Measurements from ENCODE around the gene RPP25. TPM values are rescaled to one million over a fixed set of nuclear protein-coding genes. Genes with fewer than 3 reads are reported as not detected.
"Not testable (repeated sequence)": the region's sequence is repeated elsewhere in the genome, so short reads cannot be mapped to it uniquely, and the experiment has no call there.

The RPP25 gene
- total and polyA plus RNA-seq, 2 donors (not counting 1 experiment from before 2014, with no cell fraction given): 0.50 to 1.00 TPM

DNA sequence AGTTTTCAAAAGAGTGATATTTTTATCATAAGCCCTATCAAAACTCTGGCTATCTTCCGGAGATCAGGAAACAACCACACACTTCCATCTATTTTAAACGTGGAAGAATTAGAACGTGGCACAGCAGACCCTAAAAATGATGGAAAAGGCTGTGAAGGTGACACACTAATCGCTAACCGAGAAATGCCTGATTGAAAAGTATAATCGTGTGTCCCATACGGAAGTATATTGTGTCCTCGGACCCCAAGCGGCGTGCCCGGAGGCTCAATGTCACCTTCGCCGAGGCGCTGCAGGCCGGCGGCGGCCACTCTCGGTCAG, 19.3 kb downstream of the RPP25 start:
- no peak for DNase-seq (ENCODE audit: low read depth in 2 of 2)
- H3K4me1 ChIP-seq (ENCODE audit: control insufficient read depth, extremely low read depth, insufficient read depth, low read length): no peaks in the 10 kb centered on the region
- H3K27ac ChIP-seq (ENCODE audit: insufficient read depth, low read length): peak overlapping the region; percentile 92
- no peaks in the 10 kb centered on the region for H4K20me1 ChIP-seq (ENCODE audit: control insufficient read depth, extremely low read depth, insufficient read depth, low read length)
- peak overlapping the region; percentile 96 for H3K9ac ChIP-seq (ENCODE audit: insufficient read depth, low read length)
- H3K36me3 ChIP-seq (ENCODE audit: control insufficient read depth, insufficient read depth, low read length): no peaks in the 10 kb centered on the region
- H3K27me3 ChIP-seq (ENCODE audit: control insufficient read depth, insufficient read depth, low read length): no peaks in the 10 kb centered on the region
- H3K4me3 ChIP-seq (replicated peaks in 1 of 4; ENCODE audit: control extremely low read depth in 1 of 4, insufficient read depth in 1 of 4, low read depth in 3 of 4, low read length in 4 of 4): peak overlapping the region; percentile 88 to 99 (median 92)
- H3K79me2 ChIP-seq (ENCODE audit: control insufficient read depth, insufficient read depth, low read length): peaks cover 38% of the 10 kb centered on the region
- peak overlapping the region; percentile 85 for H3K4me2 ChIP-seq (ENCODE audit: extremely low read depth, insufficient read depth, low read length)
- TF ChIP-seq EZH2 (IDR thresholded peaks at IDR 0.05; ENCODE audit: low read length, missing control alignments) (no peak), CTCF (conservative IDR thresholded peaks at IDR 0.05 in 1 of 2, IDR thresholded peaks at IDR 0.05 in 1 of 2; ENCODE audit: low read depth in 1 of 2, low read length in 2 of 2) (no peak)
- H2AFZ ChIP-seq (ENCODE audit: low read length): peak overlapping the region; percentile 83
- no peaks in the 10 kb centered on the region for H3K9me3 ChIP-seq (ENCODE audit: control insufficient read depth, insufficient read depth, low read depth, low read length)

GRCh38 chr15:74935193-74935592, 21.4 kb downstream of the RPP25 start:
- not testable (repeated sequence) for H3K9ac ChIP-seq (ENCODE audit: insufficient read depth, low read length); H3K27me3 ChIP-seq (ENCODE audit: control insufficient read depth, insufficient read depth, low read length); H4K20me1 ChIP-seq (ENCODE audit: control insufficient read depth, extremely low read depth, insufficient read depth, low read length); H2AFZ ChIP-seq (ENCODE audit: low read length); H3K27ac ChIP-seq (ENCODE audit: insufficient read depth, low read length); H3K4me3 ChIP-seq (replicated peaks in 1 of 4; ENCODE audit: control extremely low read depth in 1 of 4, insufficient read depth in 1 of 4, low read depth in 3 of 4, low read length in 4 of 4); H3K36me3 ChIP-seq (ENCODE audit: control insufficient read depth, insufficient read depth, low read length); H3K4me2 ChIP-seq (ENCODE audit: extremely low read depth, insufficient read depth, low read length); DNase-seq (ENCODE audit: low read depth in 2 of 2); H3K4me1 ChIP-seq (ENCODE audit: control insufficient read depth, extremely low read depth, insufficient read depth, low read length); H3K9me3 ChIP-seq (ENCODE audit: control insufficient read depth, insufficient read depth, low read depth, low read length)
- peaks cover 44% of the 10 kb centered on the region for H3K79me2 ChIP-seq (ENCODE audit: control insufficient read depth, insufficient read depth, low read length)

GRCh38 chr15:74933573-74933972, 23.0 kb downstream of the RPP25 start:
- Histone ChIP-seq H2AFZ (ENCODE audit: low read length) (no peak overlapping the region), H3K36me3 (ENCODE audit: control insufficient read depth, insufficient read depth, low read length) (peaks cover 7% of the 10 kb centered on the region), H3K4me3 (replicated peaks in 1 of 4; ENCODE audit: control extremely low read depth in 1 of 4, insufficient read depth in 1 of 4, low read depth in 3 of 4, low read length in 4 of 4) (no peak overlapping the region), H3K79me2 (ENCODE audit: control insufficient read depth, insufficient read depth, low read length) (peaks cover 47% of the 10 kb centered on the region), H3K4me1 (ENCODE audit: control insufficient read depth, extremely low read depth, insufficient read depth, low read length) (no peaks in the 10 kb centered on the region), H3K27me3 (ENCODE audit: control insufficient read depth, insufficient read depth, low read length) (no peaks in the 10 kb centered on the region), H3K9me3 (ENCODE audit: control insufficient read depth, insufficient read depth, low read depth, low read length) (no peaks in the 10 kb centered on the region), H3K9ac (ENCODE audit: insufficient read depth, low read length) (no peak overlapping the region), H3K27ac (ENCODE audit: insufficient read depth, low read length) (no peak overlapping the region), H4K20me1 (ENCODE audit: control insufficient read depth, extremely low read depth, insufficient read depth, low read length) (no peaks in the 10 kb centered on the region), H3K4me2 (ENCODE audit: extremely low read depth, insufficient read depth, low read length) (no peak overlapping the region)
- TF ChIP-seq CTCF (conservative IDR thresholded peaks at IDR 0.05 in 1 of 2, IDR thresholded peaks at IDR 0.05 in 1 of 2; ENCODE audit: low read depth in 1 of 2, low read length in 2 of 2): no peak
- TF ChIP-seq EZH2 (IDR thresholded peaks at IDR 0.05; ENCODE audit: low read length, missing control alignments): no peak
- DNase-seq (ENCODE audit: low read depth in 2 of 2): no peak
